B cell (primary cell): ENCODE measurements around the gene PPP1R14C.

Experiments used
- EZH2 ChIP-seq: IDR thresholded peaks from 2 replicates; pipeline ENCODE4 v1.6.1; 2012; ENCODE audit warnings: borderline replicate concordance, low read depth, mild to moderate bottlenecking, moderate library complexity, low read length; ENCODE audit not compliant: insufficient read depth, poor library complexity, severe bottlenecking
- TF ChIP-seq, protein P1 (sequence below): fragments of 200-600 bp; IDR thresholded peaks from one replicate; pipeline ENCODE4 v1.8.0; 2022; ENCODE audit warnings: antibody characterized with exemption, mild to moderate bottlenecking

DNA sequence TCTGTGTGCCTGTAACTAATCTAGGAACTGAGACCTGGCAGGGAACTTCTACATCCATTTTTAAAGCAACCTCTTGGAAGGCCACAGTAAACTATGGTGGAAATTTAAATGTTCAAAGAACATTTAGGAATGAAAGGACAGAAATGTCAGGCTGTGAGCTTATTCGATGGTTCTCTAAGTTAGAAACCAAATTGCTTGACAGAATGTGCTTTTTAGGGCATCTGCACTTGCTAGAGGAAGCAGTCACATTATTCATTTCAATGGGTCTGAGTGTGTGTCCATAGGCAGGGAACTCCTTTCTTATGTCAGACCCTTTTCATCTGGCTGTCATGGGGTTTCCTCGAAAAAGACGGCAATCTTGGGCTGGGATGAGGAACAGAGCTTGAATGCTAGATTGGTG lies 84.4 kb downstream of the PPP1R14C start:
- TF ChIP-seq, protein P1, sequence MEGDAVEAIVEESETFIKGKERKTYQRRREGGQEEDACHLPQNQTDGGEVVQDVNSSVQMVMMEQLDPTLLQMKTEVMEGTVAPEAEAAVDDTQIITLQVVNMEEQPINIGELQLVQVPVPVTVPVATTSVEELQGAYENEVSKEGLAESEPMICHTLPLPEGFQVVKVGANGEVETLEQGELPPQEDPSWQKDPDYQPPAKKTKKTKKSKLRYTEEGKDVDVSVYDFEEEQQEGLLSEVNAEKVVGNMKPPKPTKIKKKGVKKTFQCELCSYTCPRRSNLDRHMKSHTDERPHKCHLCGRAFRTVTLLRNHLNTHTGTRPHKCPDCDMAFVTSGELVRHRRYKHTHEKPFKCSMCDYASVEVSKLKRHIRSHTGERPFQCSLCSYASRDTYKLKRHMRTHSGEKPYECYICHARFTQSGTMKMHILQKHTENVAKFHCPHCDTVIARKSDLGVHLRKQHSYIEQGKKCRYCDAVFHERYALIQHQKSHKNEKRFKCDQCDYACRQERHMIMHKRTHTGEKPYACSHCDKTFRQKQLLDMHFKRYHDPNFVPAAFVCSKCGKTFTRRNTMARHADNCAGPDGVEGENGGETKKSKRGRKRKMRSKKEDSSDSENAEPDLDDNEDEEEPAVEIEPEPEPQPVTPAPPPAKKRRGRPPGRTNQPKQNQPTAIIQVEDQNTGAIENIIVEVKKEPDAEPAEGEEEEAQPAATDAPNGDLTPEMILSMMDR, result no peak
- no peak for TF ChIP-seq EZH2
